Measurements from ENCODE around the gene PLXDC2. TPM values are rescaled to one million over a fixed set of nuclear protein-coding genes. Genes with fewer than 3 reads are reported as not detected.
A peak's percentile ranks its signal among the peaks of the same experiment; 100 is the strongest.

The PLXDC2 gene
- total and polyA plus RNA-seq, 11 donors = 3.4 to 36.4 (median 17.1) TPM

GRCh38 chr10:19986591-19986990 lies 170.4 kb downstream of the PLXDC2 start:
- H3K9me3 ChIP-seq = no peaks in the 10 kb centered on the region
- peak overlapping the region in 1 of 12 donors; percentile 38 for H3K27ac ChIP-seq
- peaks cover 0 to 9% (median 0%) of the 10 kb centered on the region in 12 donors for H3K4me1 ChIP-seq
- TF ChIP-seq, protein P1, sequence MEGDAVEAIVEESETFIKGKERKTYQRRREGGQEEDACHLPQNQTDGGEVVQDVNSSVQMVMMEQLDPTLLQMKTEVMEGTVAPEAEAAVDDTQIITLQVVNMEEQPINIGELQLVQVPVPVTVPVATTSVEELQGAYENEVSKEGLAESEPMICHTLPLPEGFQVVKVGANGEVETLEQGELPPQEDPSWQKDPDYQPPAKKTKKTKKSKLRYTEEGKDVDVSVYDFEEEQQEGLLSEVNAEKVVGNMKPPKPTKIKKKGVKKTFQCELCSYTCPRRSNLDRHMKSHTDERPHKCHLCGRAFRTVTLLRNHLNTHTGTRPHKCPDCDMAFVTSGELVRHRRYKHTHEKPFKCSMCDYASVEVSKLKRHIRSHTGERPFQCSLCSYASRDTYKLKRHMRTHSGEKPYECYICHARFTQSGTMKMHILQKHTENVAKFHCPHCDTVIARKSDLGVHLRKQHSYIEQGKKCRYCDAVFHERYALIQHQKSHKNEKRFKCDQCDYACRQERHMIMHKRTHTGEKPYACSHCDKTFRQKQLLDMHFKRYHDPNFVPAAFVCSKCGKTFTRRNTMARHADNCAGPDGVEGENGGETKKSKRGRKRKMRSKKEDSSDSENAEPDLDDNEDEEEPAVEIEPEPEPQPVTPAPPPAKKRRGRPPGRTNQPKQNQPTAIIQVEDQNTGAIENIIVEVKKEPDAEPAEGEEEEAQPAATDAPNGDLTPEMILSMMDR (IDR thresholded peaks at IDR 0.05) = no peak
- TF ChIP-seq POLR2A (IDR thresholded peaks at IDR 0.05) = no peak
- intact Hi-C loops (cut with DNase I) = no loop called here
- H3K36me3 ChIP-seq = no peaks in the 10 kb centered on the region
- 42 to 58% (median 52%) methylated on average over 2 of the region's 2 CpGs for WGBS, 4 donors
- ATAC-seq (no peak), DNase-seq (no peak)
- no peaks in the 10 kb centered on the region for H3K27me3 ChIP-seq
- H3K4me3 ChIP-seq = no peak overlapping the region

DNA sequence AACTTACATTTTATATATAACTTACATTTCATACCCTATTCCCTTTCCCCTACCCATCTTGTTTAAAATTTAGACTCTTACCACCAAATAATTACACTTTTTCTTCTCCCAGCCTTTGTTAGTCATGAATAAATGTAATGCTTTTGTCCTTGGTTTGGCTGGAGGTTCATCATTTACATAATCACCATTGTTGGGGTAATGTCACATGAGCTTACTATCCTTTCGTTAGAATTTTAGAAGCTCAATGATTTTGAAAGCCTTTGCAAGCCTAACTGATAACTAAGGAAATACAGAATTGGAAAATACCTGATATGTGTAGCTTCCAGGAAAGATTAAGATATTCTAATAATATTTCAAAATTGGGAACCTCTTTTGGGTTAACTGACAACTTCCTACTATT lies 171.7 kb downstream of the PLXDC2 start:
- H3K4me1 ChIP-seq = peaks cover 0 to 9% (median 0%) of the 10 kb centered on the region in 12 donors
- TF ChIP-seq, protein P1 (IDR thresholded peaks at IDR 0.05) = no peak
- no peak for TF ChIP-seq POLR2A (IDR thresholded peaks at IDR 0.05)
- no peaks in the 10 kb centered on the region for H3K36me3 ChIP-seq
- no peak for DNase-seq
- WGBS, 4 donors = 0 to 33% (median 15%) methylated on average over 1 of the region's 1 CpG
- H3K27ac ChIP-seq = no peak overlapping the region
- intact Hi-C loops (cut with DNase I) = no loop called here
- no peak for ATAC-seq
- peaks cover 0 to 5% (median 0%) of the 10 kb centered on the region in 12 donors for H3K9me3 ChIP-seq
- H3K4me3 ChIP-seq = no peak overlapping the region
- H3K27me3 ChIP-seq = no peaks in the 10 kb centered on the region

DNA sequence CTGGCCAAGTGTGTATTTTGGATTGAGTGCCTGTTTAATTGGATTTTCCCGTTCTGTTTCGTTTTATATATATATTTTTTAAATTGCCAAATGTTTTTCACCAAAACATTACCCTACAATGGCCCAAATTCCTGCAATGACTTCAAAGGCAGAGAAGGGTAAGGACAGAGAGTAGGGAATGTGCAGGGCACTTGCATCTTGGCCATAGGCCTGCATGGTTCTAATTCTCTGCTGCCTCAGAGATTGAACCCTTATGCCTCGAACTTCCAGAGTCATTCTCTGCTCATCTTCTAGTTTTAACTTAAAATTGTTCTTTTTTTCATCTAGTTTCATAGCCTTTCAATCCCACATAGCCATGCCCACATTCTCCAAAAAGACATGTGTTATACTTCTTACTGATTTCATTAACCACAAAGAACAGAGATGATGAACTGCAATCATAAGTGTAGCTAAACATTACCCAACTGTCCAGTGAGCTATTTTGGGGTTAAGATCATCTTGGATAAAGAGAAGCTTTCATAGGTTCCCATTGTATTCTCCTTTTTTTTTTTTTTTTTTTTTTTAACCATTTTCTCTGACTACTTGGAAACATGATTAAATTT lies 177.6 kb downstream of the PLXDC2 start:
- DNase-seq (no peak), ATAC-seq (peak in 1 of 4 donors; percentile 52)
- TF ChIP-seq POLR2A (IDR thresholded peaks at IDR 0.05) = no peak
- TF ChIP-seq, protein P1 (IDR thresholded peaks at IDR 0.05) = no peak
- H3K27ac ChIP-seq = no peak overlapping the region
- H3K36me3 ChIP-seq = no peaks in the 10 kb centered on the region
- H3K4me1 ChIP-seq = peaks cover 0 to 23% (median 7%) of the 10 kb centered on the region in 12 donors
- no peaks in the 10 kb centered on the region for H3K27me3 ChIP-seq
- 61 to 98% (median 95%) methylated on average over 3 of the region's 3 CpGs for WGBS, 4 donors
- peaks cover 0 to 5% (median 0%) of the 10 kb centered on the region in 12 donors for H3K9me3 ChIP-seq
- H3K4me3 ChIP-seq = no peak overlapping the region
- intact Hi-C loops (cut with DNase I) = no loop called here

GRCh38 chr10:19998482-19998881 lies 182.2 kb downstream of the PLXDC2 start:
- DNase-seq (no peak), ATAC-seq (no peak)
- no peak for TF ChIP-seq POLR2A (IDR thresholded peaks at IDR 0.05)
- TF ChIP-seq, protein P1 (IDR thresholded peaks at IDR 0.05) = no peak
- H3K4me3 ChIP-seq = no peak overlapping the region
- peaks cover 0 to 18% (median 0%) of the 10 kb centered on the region in 9 donors for H3K36me3 ChIP-seq
- H3K27me3 ChIP-seq = no peaks in the 10 kb centered on the region
- 50 to 62% (median 60%) methylated on average over 2 of the region's 2 CpGs for WGBS, 4 donors
- H3K27ac ChIP-seq = peak overlapping the region in 1 of 12 donors; percentile 9
- no peaks in the 10 kb centered on the region for H3K9me3 ChIP-seq
- H3K4me1 ChIP-seq = peaks cover 0 to 43% (median 13%) of the 10 kb centered on the region in 12 donors
- intact Hi-C loops (cut with DNase I) = no loop called here

Data from heart left ventricle (tissue), 16 donors.